AG04450 (cell line): Measurements from ENCODE around the gene WDR90. TPM values are rescaled to one million over a fixed set of nuclear protein-coding genes. Genes with fewer than 3 reads are reported as not detected.

Experiments used
- CTCF ChIA-PET: fragments of 300-600, 350-600 bp; formaldehyde crosslinking; extraction: SDS; loops from one replicate; lab custom pipeline; 2022; ENCODE audit warnings: antibody characterized with exemption, inconsistent platforms; lab: Charles Lee
- POLR2A ChIA-PET: fragments of 350-600 bp; formaldehyde crosslinking; extraction: SDS; loops from one replicate; lab custom pipeline; 2021; ENCODE audit warnings: antibody characterized with exemption, inconsistent platforms; lab: Yijun Ruan, JAX
- DNase-seq: peaks from one replicate; pipeline ENCODE4 v3.0.0-alpha.2; 2011; ENCODE audit warnings: low read depth, low spot score
- H3K27ac ChIP-seq: one replicate; pipeline ENCODE4 v1.5.1; 2012; ENCODE audit warnings: low read depth, low read length, control low read depth
- H3K27me3 ChIP-seq: one replicate; pipeline ENCODE4 v1.6.0; 2012; ENCODE audit warnings: low read length; ENCODE audit not compliant: control insufficient read depth, insufficient read depth
- H3K4me3 ChIP-seq: 2 replicates; pipeline ENCODE4 v1.5.1; 2011; ENCODE audit warnings: mild to moderate bottlenecking, low read depth, low read length, control low read depth
- H3K9me3 ChIP-seq: 2 replicates; pipeline ENCODE4 v1.5.1; 2012; ENCODE audit warnings: low read length; ENCODE audit not compliant: control insufficient read depth, insufficient read depth
- polyA plus RNA-seq: library from polyadenylated mRNA; depleted of rRNA; stranded (reverse); fragments of >200 nt; gene quantifications from 2 replicates; pipeline ENCODE4 v1.2.3, GENCODE V29; 2011
- TF ChIP-seq, protein P1 (sequence below): IDR thresholded peaks from 2 replicates; pipeline ENCODE4 v1.5.1; 2011; ENCODE audit warnings: low read depth, low read length, control low read depth, inconsistent platforms

WDR90 gene
- polyA plus RNA-seq, 1 experiment, result 2.1 TPM

GRCh38 chr16:644556-644955 is 4.6 kb upstream of the WDR90 start:
- ChIA-PET CTCF (no interaction called here), POLR2A (no interaction called here)
- TF ChIP-seq, protein P1, sequence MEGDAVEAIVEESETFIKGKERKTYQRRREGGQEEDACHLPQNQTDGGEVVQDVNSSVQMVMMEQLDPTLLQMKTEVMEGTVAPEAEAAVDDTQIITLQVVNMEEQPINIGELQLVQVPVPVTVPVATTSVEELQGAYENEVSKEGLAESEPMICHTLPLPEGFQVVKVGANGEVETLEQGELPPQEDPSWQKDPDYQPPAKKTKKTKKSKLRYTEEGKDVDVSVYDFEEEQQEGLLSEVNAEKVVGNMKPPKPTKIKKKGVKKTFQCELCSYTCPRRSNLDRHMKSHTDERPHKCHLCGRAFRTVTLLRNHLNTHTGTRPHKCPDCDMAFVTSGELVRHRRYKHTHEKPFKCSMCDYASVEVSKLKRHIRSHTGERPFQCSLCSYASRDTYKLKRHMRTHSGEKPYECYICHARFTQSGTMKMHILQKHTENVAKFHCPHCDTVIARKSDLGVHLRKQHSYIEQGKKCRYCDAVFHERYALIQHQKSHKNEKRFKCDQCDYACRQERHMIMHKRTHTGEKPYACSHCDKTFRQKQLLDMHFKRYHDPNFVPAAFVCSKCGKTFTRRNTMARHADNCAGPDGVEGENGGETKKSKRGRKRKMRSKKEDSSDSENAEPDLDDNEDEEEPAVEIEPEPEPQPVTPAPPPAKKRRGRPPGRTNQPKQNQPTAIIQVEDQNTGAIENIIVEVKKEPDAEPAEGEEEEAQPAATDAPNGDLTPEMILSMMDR, result no peak
- no peak overlapping the region for H3K4me3 ChIP-seq
- no peak for DNase-seq
- H3K27ac ChIP-seq, result no peak overlapping the region
- H3K27me3 ChIP-seq, result no peaks in the 10 kb centered on the region
- no peaks in the 10 kb centered on the region; the same call in 1 of the 2 replicates for H3K9me3 ChIP-seq

DNA sequence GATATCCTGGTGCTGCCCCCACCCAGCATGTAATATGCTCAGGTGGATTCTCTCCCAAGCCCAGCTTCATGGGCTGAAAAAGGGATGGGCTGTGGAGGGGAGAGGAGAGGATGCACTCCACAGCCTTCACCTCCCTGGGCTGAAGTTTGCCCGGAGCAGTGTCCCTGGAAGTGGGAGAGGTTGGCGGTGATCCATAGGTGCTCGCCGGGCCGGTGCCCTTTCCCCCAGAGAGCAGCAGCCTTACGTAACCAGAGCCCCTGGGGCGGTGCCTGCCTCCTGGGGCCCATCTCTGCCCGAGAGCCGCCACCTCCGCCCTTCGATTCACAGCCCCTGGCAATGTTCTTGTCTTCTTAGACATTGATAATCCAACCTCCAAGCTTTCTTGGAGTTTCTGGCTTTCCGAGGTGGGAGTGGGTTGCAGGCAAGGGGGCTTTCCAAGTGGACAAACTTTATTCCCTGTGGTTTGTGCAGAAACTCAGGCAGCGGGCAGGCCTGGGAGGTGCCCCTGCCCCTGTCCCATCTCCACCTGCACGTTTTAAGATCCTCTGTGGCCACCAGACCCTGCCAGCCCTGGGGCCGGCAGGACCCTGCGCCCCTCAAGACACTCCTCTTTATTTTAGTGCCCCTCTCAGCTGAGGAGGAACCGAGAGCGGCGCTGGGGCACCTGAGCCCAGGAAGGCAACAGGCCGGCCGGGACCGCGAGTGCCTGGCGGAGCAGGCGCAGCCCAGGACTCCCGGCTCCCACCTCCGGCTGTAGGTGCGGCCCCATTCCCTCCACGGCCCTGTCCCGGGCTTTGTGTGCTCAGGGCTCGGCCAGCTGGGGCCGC is 3.1 kb upstream of the WDR90 start:
- no peak for DNase-seq
- H3K4me3 ChIP-seq, result no peak overlapping the region
- CTCF ChIA-PET, result no interaction called here

GRCh38 chr16:646679-647172 is 2.4 kb upstream of the WDR90 start:
- CTCF ChIA-PET, result no interaction called here
- Histone ChIP-seq H3K27me3 (no peaks in the 10 kb centered on the region), H3K27ac (no peak overlapping the region), H3K9me3 (no peaks in the 10 kb centered on the region; the same call in 1 of the 2 replicates), H3K4me3 (no peak overlapping the region)
- DNase-seq, result no peak
- POLR2A ChIA-PET, result interaction anchor here (0.7 kb wide), 1 partner anchor 550 kb away, joined by 3 read pairs; no protein-coding TSS in a partner anchor
- TF ChIP-seq, protein P1, result no peak

More for the DNA sequence above, 3.1 kb upstream of the WDR90 start:
- Histone ChIP-seq H3K9me3 (no peaks in the 10 kb centered on the region; the same call in 1 of the 2 replicates), H3K27ac (no peak overlapping the region), H3K27me3 (no peaks in the 10 kb centered on the region)
- TF ChIP-seq, protein P1, result no peak
- POLR2A ChIA-PET, result interaction anchor here (0.7 kb wide), 1 partner anchor 549 kb away, joined by 3 read pairs; no protein-coding TSS in a partner anchor

DNA sequence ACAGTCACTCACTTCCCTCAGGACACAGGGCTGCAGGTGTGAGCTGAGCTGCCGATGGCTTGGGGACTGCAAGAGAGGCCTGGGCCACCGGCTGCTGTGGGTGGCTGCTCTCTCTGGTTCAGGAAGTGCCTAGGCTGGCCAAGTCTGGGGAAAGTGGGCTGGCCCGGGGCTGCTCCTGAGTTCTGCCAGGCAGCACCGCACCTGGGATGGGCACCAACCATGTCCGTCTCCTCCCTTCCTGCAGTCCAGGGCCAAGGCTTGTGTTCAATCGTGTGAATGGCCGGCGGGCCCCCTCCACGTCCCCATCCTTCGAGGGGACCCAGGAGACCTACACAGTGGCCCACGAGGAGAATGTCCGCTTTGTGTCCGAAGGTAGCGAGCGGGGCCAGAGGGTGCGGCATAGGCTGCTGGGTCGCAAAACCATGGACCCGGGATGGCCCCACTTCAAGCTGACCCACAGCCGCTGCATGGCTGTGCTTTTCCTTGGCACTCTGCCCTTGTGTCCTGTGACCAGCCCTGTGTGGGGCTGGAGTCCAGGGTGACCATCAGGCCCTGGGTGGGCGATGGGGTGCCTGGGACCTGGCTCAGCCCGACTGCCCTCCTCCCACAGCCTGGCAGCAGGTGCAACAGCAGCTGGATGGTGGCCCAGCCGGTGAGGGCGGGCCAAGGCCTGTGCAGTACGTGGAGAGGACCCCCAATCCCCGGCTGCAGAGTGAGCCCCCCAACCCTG is 1.8 kb upstream of the WDR90 start:
- Histone ChIP-seq H3K9me3 (no peaks in the 10 kb centered on the region; the same call in 1 of the 2 replicates), H3K27me3 (no peaks in the 10 kb centered on the region), H3K27ac (no peak overlapping the region), H3K4me3 (no peak overlapping the region)
- ChIA-PET CTCF (no interaction called here), POLR2A (interaction anchor here (0.8 kb wide), 1 partner anchor 12 kb away, joined by 14 read pairs; no protein-coding TSS in a partner anchor)
- no peak for DNase-seq
- TF ChIP-seq, protein P1, result no peak
